Motor neuron (in vitro differentiated cells): ENCODE measurements around the gene ITPR3. TPM values are rescaled to one million over a fixed set of nuclear protein-coding genes. Genes with fewer than 3 reads are reported as not detected.

ENCODE experiments used
- ATAC-seq, 8 experiments: fragments of 200-7000 bp; cut with Tn5 transposase; replicated peaks in 6 of 8; 2 replicates each; pipeline ENCODE4 v1.8.0; 2021; ENCODE audit warnings: mild to moderate bottlenecking in 8 of 8, moderate library complexity in 8 of 8
- H3K27ac ChIP-seq, 2 donors: fragments of 250-450 bp; sonication (Bioruptor Pico); 2 replicates each; pipeline ENCODE4 v1.9.0; 2021; ENCODE audit warnings: antibody characterized with exemption in 2 of 2, mild to moderate bottlenecking in 2 of 2, moderate library complexity in 1 of 2
- H3K4me1 ChIP-seq, 2 donors: fragments of 250-450 bp; sonication (Bioruptor Pico); replicated peaks in 1 of 2; 2 replicates each; pipeline ENCODE4 v1.6.1; 2021; ENCODE audit warnings: antibody characterized with exemption in 2 of 2, mild to moderate bottlenecking in 2 of 2, moderate library complexity in 1 of 2
- H3K4me3 ChIP-seq, 5 donors: fragments of 250-450 bp; sonication (Bioruptor Pico); 2 replicates each; pipeline ENCODE4 v1.9.0; 2021; ENCODE audit warnings: antibody characterized with exemption in 5 of 5, mild to moderate bottlenecking in 5 of 5, moderate library complexity in 4 of 5
- WGBS, 10 experiments: fragments of 450-650 bp; shearing (Covaris generic); methylation state at CpG; one replicate each; pipeline ENCODE4 v1.0.0; 2022; 5-methylcytosine and 5-hydroxymethylcytosine counted together
- in situ Hi-C, 9 experiments: fragments of 400-800 bp; cut with MboI; loops; one replicate each; pipeline ENCODE4 v1.15.0; 2021; ENCODE audit warnings: low sequenced_read_pairs in 9 of 9, low pct_unique_long_range_greater_than_20kb in 2 of 9; ENCODE audit not compliant: unreplicated experiment in 9 of 9
- total RNA-seq, 8 experiments: library from RNA; unstranded; fragments of 300-600 nt; gene quantifications; 2 replicates each; pipeline versions ENCODE4 v1.2.3 to v1.2.4, GENCODE V29; 2022

ITPR3 gene
- total RNA-seq, 8 experiments from 2014 or later = 0.11 to 36.3 (median 0.96) TPM

DNA sequence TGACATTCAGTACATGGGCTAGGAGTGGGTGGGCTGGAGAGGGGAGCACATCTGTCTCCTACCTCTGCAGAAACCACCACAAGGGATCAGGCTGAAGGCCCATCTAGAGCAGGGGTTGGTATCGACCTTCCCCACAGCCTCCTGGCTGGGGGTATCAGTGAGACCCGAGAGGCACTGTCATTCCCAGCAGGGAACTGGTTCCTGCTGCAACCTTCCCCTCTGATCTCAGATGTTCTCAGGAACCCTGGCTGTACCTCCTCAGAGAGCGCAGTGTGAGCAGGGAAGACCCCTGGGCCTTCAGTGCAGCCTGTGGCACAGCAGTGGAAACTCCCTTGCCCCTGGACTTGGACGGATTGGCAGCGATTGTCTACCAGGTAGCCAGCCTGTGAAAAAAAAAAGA is 117.8 kb downstream of the ITPR3 start:
- Histone ChIP-seq H3K4me3 (no peak overlapping the region), H3K27ac (no peak overlapping the region), H3K4me1 (peaks cover 19 to 23% of the 10 kb centered on the region in 2 donors)
- no peak for ATAC-seq
- WGBS, 10 experiments = 88% methylated on average over 3 of the region's 5 CpGs; no CpG with 5 or more reads in 9 of the 10 experiments
- in situ Hi-C loops = no loop called here

DNA sequence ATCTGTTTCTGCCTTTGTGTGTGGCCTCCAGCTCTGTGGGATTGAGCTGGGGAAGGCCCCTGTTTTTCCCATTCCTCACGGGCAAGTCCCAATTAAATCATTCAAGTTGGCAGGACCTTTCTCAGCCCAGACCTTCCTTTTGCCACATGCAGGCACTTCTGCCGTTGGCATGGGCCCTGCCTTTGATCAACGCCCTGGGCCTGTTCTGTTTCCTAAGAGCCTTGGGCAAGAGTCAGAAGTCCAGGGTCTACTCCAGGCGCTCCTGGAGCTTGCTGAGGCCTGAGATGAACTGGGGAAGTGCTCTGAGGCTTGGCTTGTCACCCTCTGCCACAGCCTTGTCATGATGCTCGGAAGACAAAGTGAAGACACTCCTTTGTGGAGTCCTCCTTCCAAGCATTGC is 118.4 kb downstream of the ITPR3 start:
- H3K27ac ChIP-seq = no peak overlapping the region
- 55 to 100% (median 80%) methylated on average over 1 to 2 of the region's 5 CpGs; no CpG with 5 or more reads in 5 of the 10 experiments for WGBS, 10 experiments
- in situ Hi-C loops = no loop called here
- no peak overlapping the region for H3K4me3 ChIP-seq
- ATAC-seq = no peak
- peaks cover 26 to 30% of the 10 kb centered on the region in 2 donors for H3K4me1 ChIP-seq

DNA sequence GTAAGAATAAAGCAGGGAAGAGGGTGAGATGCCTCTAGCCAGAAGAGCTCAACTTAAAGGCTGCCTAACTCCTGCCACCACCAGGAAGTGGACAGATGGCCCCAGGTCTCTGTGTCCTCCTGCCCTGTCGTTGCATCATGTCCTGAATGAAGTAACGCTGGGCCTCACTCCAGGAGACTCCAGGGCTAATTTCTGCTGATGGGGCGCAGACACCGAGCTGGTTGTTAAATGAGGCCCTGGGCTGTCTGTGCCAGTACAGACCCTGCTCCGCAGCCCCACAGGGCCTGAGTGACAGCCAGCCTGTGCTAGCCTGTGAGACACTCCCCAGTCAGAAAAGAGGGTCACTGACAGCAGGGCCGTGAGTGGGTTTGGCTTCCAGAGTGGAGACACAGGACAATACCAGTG is 119.1 kb downstream of the ITPR3 start:
- 57 to 73% methylated on average over 2 to 4 of the region's 6 CpGs; no CpG with 5 or more reads in 8 of the 10 experiments for WGBS, 10 experiments

DNA sequence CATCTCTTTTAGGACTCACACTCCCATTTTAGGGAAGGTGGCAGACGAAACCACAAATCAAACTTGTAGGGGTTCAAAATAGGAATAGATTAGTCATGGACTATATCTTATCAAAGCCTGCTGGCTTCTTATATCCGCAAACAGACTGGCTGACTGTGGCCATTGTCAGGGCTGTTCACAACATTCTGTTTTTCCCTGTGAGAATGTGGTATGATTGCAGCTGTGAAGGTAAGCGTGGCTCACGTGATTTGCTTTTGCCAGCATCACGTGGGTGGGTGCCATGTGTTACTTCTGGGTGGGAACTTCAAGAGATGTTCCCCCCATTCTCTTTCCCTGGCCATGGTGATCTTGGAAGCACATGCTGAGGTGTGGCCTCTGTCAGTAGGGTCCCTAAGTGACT is 119.7 kb downstream of the ITPR3 start:
- Histone ChIP-seq H3K4me1 (peaks cover 38 to 42% of the 10 kb centered on the region in 2 donors), H3K4me3 (no peak overlapping the region), H3K27ac (no peak overlapping the region)
- WGBS, 10 experiments = 60 to 100% (median 100%) methylated on average over 1 to 3 of the region's 5 CpGs; no CpG with 5 or more reads in 3 of the 10 experiments
- ATAC-seq = no peak
- in situ Hi-C loops = no loop called here

More for the DNA sequence above, 119.1 kb downstream of the ITPR3 start:
- H3K27ac ChIP-seq = peak overlapping the region in 1 of 2 donors; percentile 4
- ATAC-seq = peak in 4 of 8 experiments; percentile 15 to 44 (median 24)
- H3K4me1 ChIP-seq = peaks cover 32 to 36% of the 10 kb centered on the region in 2 donors
- no peak overlapping the region for H3K4me3 ChIP-seq
- in situ Hi-C loops = no loop called here

DNA sequence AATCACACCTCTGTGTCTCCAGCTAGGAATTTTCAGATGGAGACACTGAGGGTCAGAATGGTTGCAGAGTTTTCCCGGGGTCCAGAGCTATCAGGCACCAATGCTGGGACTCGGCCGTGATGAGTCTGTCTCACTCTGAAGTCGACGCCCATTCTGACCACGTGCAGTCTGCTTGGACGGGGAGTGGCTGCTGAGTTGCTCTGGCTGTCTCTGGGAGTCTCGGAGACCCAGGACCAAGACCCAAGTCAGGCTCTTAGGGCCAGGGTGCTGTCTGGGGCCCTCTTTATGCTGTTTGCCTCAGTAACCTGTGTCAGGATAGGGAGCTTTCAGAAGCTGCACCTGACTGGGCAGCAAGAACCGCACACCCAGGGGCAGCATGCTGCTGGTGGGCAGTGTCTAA is 121.0 kb downstream of the ITPR3 start:
- WGBS, 10 experiments = 4 to 72% (median 34%) methylated on average over 1 to 8 of the region's 9 CpGs; no CpG with 5 or more reads in 4 of the 10 experiments
- in situ Hi-C loops = no loop called here
- no peak overlapping the region for H3K27ac ChIP-seq
- ATAC-seq = peak in 3 of 8 experiments; percentile 48 to 66 (median 55)
- peaks cover 49 to 55% of the 10 kb centered on the region in 2 donors for H3K4me1 ChIP-seq
- H3K4me3 ChIP-seq = no peak overlapping the region

DNA sequence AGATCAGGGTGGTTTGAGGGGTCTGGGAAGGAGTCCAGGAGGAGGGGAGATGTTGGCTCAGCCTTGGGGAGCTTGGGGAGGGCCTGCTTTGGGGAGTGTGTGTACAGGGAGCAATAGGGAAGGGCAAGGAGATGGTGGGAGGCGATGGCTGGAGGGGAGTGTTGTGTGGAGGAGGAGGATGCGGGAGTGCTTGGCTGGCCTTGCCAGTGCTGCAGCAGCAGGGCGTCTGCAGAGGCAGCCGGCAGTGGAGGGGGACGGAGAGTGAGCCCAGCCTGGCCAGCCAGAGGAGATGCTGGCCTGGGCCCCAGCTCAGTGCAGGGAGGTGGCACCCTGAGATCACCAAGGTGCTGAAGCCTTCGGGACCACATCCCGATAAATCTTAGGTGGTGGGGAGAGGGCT is 121.7 kb downstream of the ITPR3 start:
- Histone ChIP-seq H3K4me1 (peaks cover 52 to 62% of the 10 kb centered on the region in 2 donors), H3K4me3 (no peak overlapping the region), H3K27ac (peak overlapping the region in 1 of 2 donors; percentile 52)
- ATAC-seq = peak in 1 of 8 experiments; percentile 30
- WGBS, 10 experiments = 0 to 100% (median 56%) methylated on average over 1 to 5 of the region's 7 CpGs; no CpG with 5 or more reads in 4 of the 10 experiments
- in situ Hi-C loops = no loop called here

DNA sequence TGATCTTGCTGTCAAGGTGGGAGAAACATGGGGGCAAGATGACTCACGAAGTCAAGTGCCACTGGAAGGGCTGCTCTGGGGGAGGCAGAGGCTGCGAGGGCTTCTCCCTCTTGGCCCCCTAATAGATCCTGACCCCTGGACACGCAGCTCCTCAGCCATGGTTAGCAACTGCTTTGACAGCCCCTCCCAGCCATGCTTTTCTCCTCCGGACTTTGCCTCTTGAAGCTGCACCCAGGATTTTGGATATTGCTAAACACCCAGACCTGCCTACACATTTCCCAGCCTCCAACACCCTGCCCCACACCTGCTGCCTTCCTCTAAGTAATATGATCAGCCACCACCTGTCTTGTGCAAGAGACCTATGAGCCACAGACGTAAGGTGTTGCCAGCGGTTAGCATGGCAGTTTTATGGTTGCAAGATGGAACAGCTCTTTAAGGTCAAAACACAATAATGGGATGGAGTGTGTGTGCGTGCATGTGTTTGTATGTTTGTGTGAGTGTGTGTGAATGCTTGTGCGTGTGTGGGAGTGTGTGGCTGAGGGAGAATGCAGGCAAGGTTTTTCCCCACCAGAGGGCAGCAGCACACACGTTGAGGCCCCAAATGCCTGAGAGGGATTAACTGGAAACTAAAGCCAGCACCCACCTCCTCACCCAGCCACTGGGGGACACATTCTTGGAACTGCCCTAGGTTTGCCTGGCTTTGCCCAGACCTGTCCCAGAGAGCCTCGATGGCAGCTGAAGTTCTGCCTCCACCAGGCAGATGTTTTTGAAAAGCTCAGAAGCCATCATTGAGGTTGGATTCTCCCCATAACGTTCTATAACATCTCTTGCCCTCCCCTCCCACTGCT is 123.1 kb downstream of the ITPR3 start:
- 15 to 57% (median 37%) methylated on average over 2 to 6 of the region's 11 CpGs; no CpG with 5 or more reads in 3 of the 10 experiments for WGBS, 10 experiments
- Histone ChIP-seq H3K4me1 (peaks cover 58 to 66% of the 10 kb centered on the region in 2 donors), H3K4me3 (no peak overlapping the region), H3K27ac (peak overlapping the region in 1 of 2 donors; percentile 4)
- peak; percentile 34 to 82 (median 40) for ATAC-seq
- in situ Hi-C loops = no loop called here

DNA sequence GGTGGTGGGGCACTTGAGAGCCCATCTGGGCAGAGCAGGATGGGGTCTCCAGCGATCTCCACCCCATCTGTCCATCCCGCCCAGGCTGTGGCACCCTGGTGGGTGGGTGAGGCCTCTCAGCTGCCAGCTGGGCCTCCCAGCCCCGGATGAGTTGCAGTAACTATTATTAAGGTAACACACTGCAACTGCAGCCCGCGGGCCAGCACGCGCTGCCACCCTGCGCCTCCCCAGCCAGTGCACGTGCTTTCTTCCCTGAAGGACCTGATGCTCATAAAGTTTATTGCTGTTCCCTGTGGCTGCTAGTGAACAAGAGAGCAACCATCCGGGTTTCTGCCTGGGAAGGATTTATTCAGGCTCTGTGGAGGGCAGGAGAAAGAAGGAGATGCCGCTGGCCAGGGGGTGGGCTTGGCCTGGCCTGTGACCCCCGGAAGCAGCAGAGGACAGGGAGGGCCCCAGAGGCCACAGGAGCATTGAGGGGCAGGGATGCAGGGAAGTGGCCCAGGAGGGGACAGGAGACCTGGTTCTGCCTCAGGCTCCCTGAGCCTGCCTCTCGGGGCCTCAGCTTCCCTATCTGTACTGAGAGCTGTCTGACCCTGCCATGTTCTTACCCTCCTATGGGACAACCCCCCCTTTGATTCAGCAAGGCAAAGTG is 123.9 kb downstream of the ITPR3 start:
- WGBS, 10 experiments = 26 to 90% (median 70%) methylated on average over 2 to 8 of the region's 13 CpGs; no CpG with 5 or more reads in 7 of the 10 experiments
- in situ Hi-C loops = no loop called here
- peak overlapping the region in 1 of 2 donors; percentile 43 for H3K27ac ChIP-seq

DNA sequence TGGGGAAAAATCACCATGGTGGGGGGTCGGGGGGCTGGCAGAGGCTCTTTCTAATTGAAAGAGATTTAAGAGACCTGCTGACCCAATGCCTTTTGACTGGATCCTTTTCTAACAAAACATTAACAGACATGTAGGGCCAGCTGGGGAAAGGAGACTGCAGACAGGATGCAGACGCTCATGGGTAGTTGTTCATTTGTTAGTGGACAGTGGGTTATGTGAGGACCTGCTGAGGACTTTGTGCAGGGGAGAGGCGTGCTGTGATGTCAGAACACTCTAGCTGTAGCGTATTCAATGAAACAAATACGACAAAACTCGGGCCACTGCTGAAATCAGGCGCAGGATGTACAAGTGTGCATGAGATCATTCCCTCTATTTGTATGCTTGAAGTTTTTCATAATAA is 124.4 kb downstream of the ITPR3 start:
- peaks cover 61 to 66% of the 10 kb centered on the region in 2 donors for H3K4me1 ChIP-seq
- peak overlapping the region in 1 of 2 donors; percentile 43 for H3K27ac ChIP-seq
- 39 to 100% (median 70%) methylated on average over 1 to 5 of the region's 7 CpGs; no CpG with 5 or more reads in 4 of the 10 experiments for WGBS, 10 experiments
- in situ Hi-C loops = no loop called here
- peak in 4 of 8 experiments; percentile 7 to 16 (median 12) for ATAC-seq
- peak overlapping the region in 1 of 5 donors; percentile 31 for H3K4me3 ChIP-seq

More for the DNA sequence above, 123.9 kb downstream of the ITPR3 start:
- peak in 6 of 8 experiments; percentile 4 to 30 (median 9) for ATAC-seq
- H3K4me1 ChIP-seq = peaks cover 62 to 70% of the 10 kb centered on the region in 2 donors
- H3K4me3 ChIP-seq = no peak overlapping the region

Other genes starting within 250 kb of the ITPR3 start
- gene KIFC1, start 229.5 kb upstream of the ITPR3 start, total RNA-seq = 10 to 100 TPM in 3 of 8 experiments, 1 to 10 TPM in 5; 1.1 to 49.4 (median 2.5) TPM
- gene PHF1, start 210.3 kb upstream of the ITPR3 start, total RNA-seq = 10 to 100 TPM; 24.3 to 63.6 (median 44.4) TPM
- gene CUTA, start 203.2 kb upstream of the ITPR3 start, total RNA-seq = 100 to 1,000 TPM; 196 to 327 (median 271) TPM
- 10 to 100 TPM in 7 of 8 experiments, 1 to 10 TPM in 1; 5.4 to 21.0 (median 12.9) TPM for gene SYNGAP1, start 201.3 kb upstream of the ITPR3 start, total RNA-seq
- 10 to 100 TPM in 1 of 8 experiments, 1 to 10 TPM in 7; 4.2 to 12.5 (median 8.1) TPM for gene ZBTB9, start 166.7 kb upstream of the ITPR3 start, total RNA-seq
- 10 to 100 TPM in 5 of 8 experiments, 1 to 10 TPM in 3; 6.6 to 24.8 (median 11.1) TPM for gene BAK1, start 41.0 kb upstream of the ITPR3 start, total RNA-seq
- gene UQCC2, start 90.4 kb downstream of the ITPR3 start, total RNA-seq = 100 to 1,000 TPM in 2 of 8 experiments, 10 to 100 TPM in 6; 53.4 to 130 (median 71.2) TPM
- 1 to 10 TPM in 2 of 8 experiments, under 1 TPM in 6; 0.11 to 3.7 (median 0.63) TPM for gene IP6K3, start 125.6 kb downstream of the ITPR3 start, total RNA-seq
- gene LEMD2, start 167.8 kb downstream of the ITPR3 start, total RNA-seq = 10 to 100 TPM; 31.1 to 59.4 (median 51.3) TPM
- gene MLN, start 182.7 kb downstream of the ITPR3 start, total RNA-seq = under 1 TPM in 2 of 8 experiments, not detected in 6; 0.38 to 0.96 TPM